Measurements from ENCODE around the gene FKBP1A. TPM values are rescaled to one million over a fixed set of nuclear protein-coding genes. Genes with fewer than 3 reads are reported as not detected.
A peak's percentile ranks its signal among the peaks of the same experiment; 100 is the strongest.

Gene FKBP1A
- polyA plus RNA-seq, 1 of the 3 experiments (the other 2 are of a cell fraction), result 362 TPM

DNA sequence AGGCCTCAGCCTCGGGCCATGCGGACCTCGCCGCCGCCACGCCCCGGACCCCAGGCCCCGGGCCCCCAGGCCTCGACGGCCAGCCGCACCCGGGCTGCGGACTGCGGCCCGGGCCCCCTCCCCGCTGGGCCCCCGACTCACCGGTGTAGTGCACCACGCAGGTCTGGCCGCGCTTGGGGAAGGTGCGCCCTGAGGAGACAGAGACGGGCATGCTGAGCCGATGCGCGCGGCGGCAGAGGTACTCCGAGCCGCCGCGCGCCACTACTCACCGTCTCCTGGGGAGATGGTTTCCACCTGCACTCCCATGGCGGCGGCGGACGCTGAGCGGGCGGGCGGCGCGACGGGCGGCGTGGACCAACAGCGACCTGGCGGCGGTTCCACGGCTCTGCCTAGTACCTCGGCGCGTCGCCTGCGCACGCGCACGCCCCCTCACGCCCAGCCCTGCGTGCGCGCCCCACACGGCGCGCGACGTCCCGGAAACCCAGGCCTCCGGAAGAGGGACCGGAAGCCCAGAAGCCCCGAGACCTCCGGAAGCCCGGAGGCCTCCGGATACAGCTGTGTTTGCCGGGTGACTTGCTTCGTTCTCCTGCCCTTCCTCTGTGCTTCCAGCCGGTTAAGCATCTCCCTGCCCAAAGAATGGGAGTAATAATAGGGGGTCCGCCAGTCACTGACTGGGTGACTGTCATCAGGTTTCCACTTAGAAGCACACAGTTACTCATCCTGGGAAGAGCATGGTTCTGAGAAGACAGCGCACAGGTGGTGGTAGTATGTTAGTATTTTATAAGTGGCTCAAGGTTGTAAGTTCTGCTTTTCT lies at the start of gene FKBP1A (continued):
- TF ChIP-seq POLR2AphosphoS5 (IDR thresholded peaks at IDR 0.05; ENCODE audit: low read depth, low read length) (peak; percentile 93), EP300 (IDR thresholded peaks at IDR 0.05; ENCODE audit: borderline replicate concordance in 1 of 2, low read depth in 1 of 2, low read length in 1 of 2) (peak in 1 of 2 experiments; percentile 13; a peak in 1 of 4 replicates), NRF1 (IDR thresholded peaks at IDR 0.05; ENCODE audit: low read depth, low read length) (peak; percentile 94), JUND (IDR thresholded peaks at IDR 0.05) (no peak)

DNA sequence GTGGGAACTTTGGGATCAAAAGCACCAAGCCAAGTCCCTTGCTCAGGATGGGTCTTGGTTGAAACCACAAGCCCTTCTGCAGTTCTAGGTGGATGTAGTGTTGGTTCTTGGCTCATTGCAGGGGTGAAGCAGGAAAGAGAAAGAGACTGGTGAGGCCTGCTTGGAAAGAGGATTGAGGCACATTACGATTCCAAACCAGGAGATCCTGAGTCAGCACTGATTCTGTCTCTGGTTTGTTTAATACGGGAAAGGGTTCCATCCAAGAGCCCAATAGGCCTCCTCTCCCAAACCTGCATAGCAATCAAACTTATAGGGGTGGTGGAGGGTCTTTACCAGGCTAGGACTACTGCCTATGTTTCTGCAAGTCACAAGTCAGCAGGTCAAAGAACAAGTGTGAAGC lies 49.5 kb upstream of the FKBP1A start:
- DNase-seq, result no peak
- Histone ChIP-seq H3K9me3 (no peaks in the 10 kb centered on the region), H3K4me2 (no peak overlapping the region), H3F3A (replicated peaks; ENCODE audit: insufficient read depth) (no peaks in the 10 kb centered on the region), H3K36me3 (replicated peaks in 1 of 2; ENCODE audit: control insufficient read depth in 1 of 2, insufficient read depth in 2 of 2, low read length in 1 of 2) (peaks cover 42 to 62% of the 10 kb centered on the region in 2 experiments), H3K9me2 (no peaks in the 10 kb centered on the region), H3K27ac (ENCODE audit: low read depth in 2 of 2, low read length in 1 of 2) (no peak overlapping the region), H2AFZ (ENCODE audit: low read depth) (no peak overlapping the region), H3K79me2 (ENCODE audit: insufficient read depth) (no peaks in the 10 kb centered on the region), H4K20me1 (ENCODE audit: insufficient read depth) (no peaks in the 10 kb centered on the region), H3K4me3 (ENCODE audit: low read depth in 2 of 2, low read length in 1 of 2) (no peak overlapping the region), H3K27me3 (ENCODE audit: insufficient read depth) (no peaks in the 10 kb centered on the region), H3K4me1 (ENCODE audit: control insufficient read depth in 1 of 2, insufficient read depth in 2 of 2, low read depth in 1 of 2, low read length in 1 of 2) (no peaks in the 10 kb centered on the region), H3K9ac (no peak overlapping the region)
- TF ChIP-seq FOXJ3 (CRISPR knock-in tag; IDR thresholded peaks at IDR 0.05) (no peak), EP300 (IDR thresholded peaks at IDR 0.05; ENCODE audit: borderline replicate concordance in 1 of 2, low read depth in 1 of 2, low read length in 1 of 2) (no peak), ELF1 (IDR thresholded peaks at IDR 0.05) (no peak), SIN3A (IDR thresholded peaks at IDR 0.05; ENCODE audit: borderline replicate concordance, low read depth, low read length) (no peak), TEAD4 (IDR thresholded peaks at IDR 0.05; ENCODE audit: borderline replicate concordance, insufficient read depth) (no peak), SMC3 (IDR thresholded peaks at IDR 0.05; ENCODE audit: low read depth, low read length) (no peak), MAX (IDR thresholded peaks at IDR 0.05; ENCODE audit: low read depth) (no peak), EZH2phosphoT487 (IDR thresholded peaks at IDR 0.05; ENCODE audit: borderline replicate concordance, low read depth) (no peak), YY1 (IDR thresholded peaks at IDR 0.05; ENCODE audit: low read depth) (no peak), GABPA (IDR thresholded peaks at IDR 0.05; ENCODE audit: low read depth) (no peak), GATA2 (CRISPR knock-in tag; IDR thresholded peaks at IDR 0.05) (no peak), FOSL2 (IDR thresholded peaks at IDR 0.05; ENCODE audit: borderline replicate concordance, low read depth) (no peak), MXI1 (IDR thresholded peaks at IDR 0.05; ENCODE audit: low read depth, low read length) (no peak), JUND (IDR thresholded peaks at IDR 0.05) (no peak), POLR2AphosphoS5 (IDR thresholded peaks at IDR 0.05; ENCODE audit: low read depth, low read length) (no peak), TAF1 (IDR thresholded peaks at IDR 0.05; ENCODE audit: borderline replicate concordance, low read depth, low read length) (no peak), RFX5 (IDR thresholded peaks at IDR 0.05; ENCODE audit: low read length) (no peak), FOXM1 (IDR thresholded peaks at IDR 0.05; ENCODE audit: low read depth) (no peak)
- TF ChIP-seq, protein P1, sequence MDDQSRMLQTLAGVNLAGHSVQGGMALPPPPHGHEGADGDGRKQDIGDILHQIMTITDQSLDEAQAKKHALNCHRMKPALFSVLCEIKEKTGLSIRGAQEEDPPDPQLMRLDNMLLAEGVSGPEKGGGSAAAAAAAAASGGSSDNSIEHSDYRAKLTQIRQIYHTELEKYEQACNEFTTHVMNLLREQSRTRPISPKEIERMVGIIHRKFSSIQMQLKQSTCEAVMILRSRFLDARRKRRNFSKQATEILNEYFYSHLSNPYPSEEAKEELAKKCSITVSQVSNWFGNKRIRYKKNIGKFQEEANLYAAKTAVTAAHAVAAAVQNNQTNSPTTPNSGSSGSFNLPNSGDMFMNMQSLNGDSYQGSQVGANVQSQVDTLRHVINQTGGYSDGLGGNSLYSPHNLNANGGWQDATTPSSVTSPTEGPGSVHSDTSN (IDR thresholded peaks at IDR 0.05), result no peak
- TF ChIP-seq, protein P2, sequence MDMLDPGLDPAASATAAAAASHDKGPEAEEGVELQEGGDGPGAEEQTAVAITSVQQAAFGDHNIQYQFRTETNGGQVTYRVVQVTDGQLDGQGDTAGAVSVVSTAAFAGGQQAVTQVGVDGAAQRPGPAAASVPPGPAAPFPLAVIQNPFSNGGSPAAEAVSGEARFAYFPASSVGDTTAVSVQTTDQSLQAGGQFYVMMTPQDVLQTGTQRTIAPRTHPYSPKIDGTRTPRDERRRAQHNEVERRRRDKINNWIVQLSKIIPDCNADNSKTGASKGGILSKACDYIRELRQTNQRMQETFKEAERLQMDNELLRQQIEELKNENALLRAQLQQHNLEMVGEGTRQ (IDR thresholded peaks at IDR 0.05; ENCODE audit: borderline replicate concordance, low read depth, low read length), result no peak
- ChIA-PET CTCF (no interaction called here), POLR2A (no interaction called here)
- WGBS (ENCODE audit: low lambda C conversion rate), result 90% methylated on average over 2 of the region's 2 CpGs

Measured in SK-N-SH (cell line).